ENCODE results near the gene MEGF10.

DNA sequence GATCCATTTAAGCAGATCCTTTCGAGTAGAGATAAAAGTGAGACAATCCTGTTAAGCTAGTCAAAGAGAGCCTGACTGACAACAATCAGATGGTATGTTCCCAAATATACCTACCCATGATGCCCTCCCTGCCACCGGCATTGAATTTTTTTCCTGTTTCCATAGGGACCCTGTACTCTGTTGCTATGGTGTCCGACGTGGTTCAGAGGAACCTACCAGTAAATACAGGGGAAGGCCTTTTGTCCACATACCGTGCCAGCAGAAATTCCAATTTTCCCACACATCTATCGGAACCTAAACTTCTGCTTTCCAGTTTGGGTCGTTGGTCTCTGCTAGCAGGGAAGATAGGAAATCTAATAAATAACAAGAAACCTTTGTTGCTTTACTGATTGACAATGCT is 64.7 kb downstream of the MEGF10 start:
- TF ChIP-seq, protein P1, sequence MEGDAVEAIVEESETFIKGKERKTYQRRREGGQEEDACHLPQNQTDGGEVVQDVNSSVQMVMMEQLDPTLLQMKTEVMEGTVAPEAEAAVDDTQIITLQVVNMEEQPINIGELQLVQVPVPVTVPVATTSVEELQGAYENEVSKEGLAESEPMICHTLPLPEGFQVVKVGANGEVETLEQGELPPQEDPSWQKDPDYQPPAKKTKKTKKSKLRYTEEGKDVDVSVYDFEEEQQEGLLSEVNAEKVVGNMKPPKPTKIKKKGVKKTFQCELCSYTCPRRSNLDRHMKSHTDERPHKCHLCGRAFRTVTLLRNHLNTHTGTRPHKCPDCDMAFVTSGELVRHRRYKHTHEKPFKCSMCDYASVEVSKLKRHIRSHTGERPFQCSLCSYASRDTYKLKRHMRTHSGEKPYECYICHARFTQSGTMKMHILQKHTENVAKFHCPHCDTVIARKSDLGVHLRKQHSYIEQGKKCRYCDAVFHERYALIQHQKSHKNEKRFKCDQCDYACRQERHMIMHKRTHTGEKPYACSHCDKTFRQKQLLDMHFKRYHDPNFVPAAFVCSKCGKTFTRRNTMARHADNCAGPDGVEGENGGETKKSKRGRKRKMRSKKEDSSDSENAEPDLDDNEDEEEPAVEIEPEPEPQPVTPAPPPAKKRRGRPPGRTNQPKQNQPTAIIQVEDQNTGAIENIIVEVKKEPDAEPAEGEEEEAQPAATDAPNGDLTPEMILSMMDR (IDR thresholded peaks at IDR 0.05) = no peak
- TF ChIP-seq EZH2 (IDR thresholded peaks at IDR 0.05; ENCODE audit: borderline replicate concordance, insufficient read depth, low read depth, low read length, poor library complexity, severe bottlenecking) = no peak
